Trophoblast cell (in vitro differentiated cells and primary cell): ENCODE results near the gene RNF166.

Source experiments
- DNase-seq, 2 donors: peaks; one replicate each; pipeline ENCODE4 v3.0.0-alpha.2; 2016
- H2AFZ ChIP-seq: 2 replicates; pipeline ENCODE4 v1.6.1; 2013; ENCODE audit warnings: low read length, moderate library complexity, mild to moderate bottlenecking; ENCODE audit not compliant: insufficient read depth, poor library complexity
- H2AK5ac ChIP-seq: 2 replicates; pipeline ENCODE4 v1.6.1; 2013; ENCODE audit warnings: mild to moderate bottlenecking, low read length
- H2BK120ac ChIP-seq: 2 replicates; pipeline ENCODE4 v1.6.1; 2013; ENCODE audit warnings: low read length, mild to moderate bottlenecking, moderate library complexity; ENCODE audit not compliant: insufficient read depth, poor library complexity
- H2BK12ac ChIP-seq: 2 replicates; pipeline ENCODE4 v1.6.1; 2013; ENCODE audit warnings: mild to moderate bottlenecking, low read length, moderate library complexity
- H2BK5ac ChIP-seq: 2 replicates; pipeline ENCODE4 v1.6.1; 2013; ENCODE audit warnings: low read length, low read depth, moderate library complexity, mild to moderate bottlenecking; ENCODE audit not compliant: poor library complexity
- H3K14ac ChIP-seq: 2 replicates; pipeline ENCODE4 v1.6.1; 2013; ENCODE audit warnings: mild to moderate bottlenecking, low read length
- H3K18ac ChIP-seq: 2 replicates; pipeline ENCODE4 v1.6.1; 2013; ENCODE audit warnings: mild to moderate bottlenecking, low read length
- H3K23ac ChIP-seq: 2 replicates; pipeline ENCODE4 v1.6.1; 2013; ENCODE audit warnings: low read length
- H3K27ac ChIP-seq: 2 replicates; pipeline ENCODE4 v1.5.1; 2013; ENCODE audit warnings: low read depth, mild to moderate bottlenecking, inconsistent platforms, low read length, moderate library complexity
- H3K27me3 ChIP-seq: 2 replicates; pipeline ENCODE4 v1.6.1; 2013; ENCODE audit warnings: inconsistent platforms, mild to moderate bottlenecking, low read length, moderate library complexity; ENCODE audit not compliant: insufficient read depth
- H3K36me3 ChIP-seq, 2 experiments: 1 replicate in 1 of 2; 2 replicates in 1 of 2; pipeline ENCODE4 v1.6.1; 2013; ENCODE audit warnings: low read length in 2 of 2, mild to moderate bottlenecking in 2 of 2, moderate library complexity in 1 of 2; ENCODE audit not compliant: insufficient read depth in 2 of 2, control insufficient read depth in 1 of 2
- H3K4ac ChIP-seq: 2 replicates; pipeline ENCODE4 v1.6.1; 2013; ENCODE audit warnings: low read depth, mild to moderate bottlenecking, low read length, moderate library complexity
- H3K4me1 ChIP-seq, 2 experiments: 1 replicate in 1 of 2; 2 replicates in 1 of 2; pipeline ENCODE4 v1.6.1; 2013; ENCODE audit warnings: low read length in 2 of 2, mild to moderate bottlenecking in 2 of 2, moderate library complexity in 1 of 2; ENCODE audit not compliant: insufficient read depth in 2 of 2, control insufficient read depth in 1 of 2
- H3K4me2 ChIP-seq: 2 replicates; pipeline ENCODE4 v1.6.1; 2013; ENCODE audit warnings: inconsistent platforms, mild to moderate bottlenecking, low read length, moderate library complexity
- H3K4me3 ChIP-seq: 2 replicates; pipeline ENCODE4 v1.5.1; 2013; ENCODE audit warnings: mild to moderate bottlenecking, low read depth, low read length, inconsistent platforms
- H3K79me1 ChIP-seq: one replicate; pipeline ENCODE4 v1.6.1; 2013; ENCODE audit warnings: low read length
- H3K79me2 ChIP-seq: 2 replicates; pipeline ENCODE4 v1.6.1; 2013; ENCODE audit warnings: low read length, mild to moderate bottlenecking; ENCODE audit not compliant: control insufficient read depth, insufficient read depth, poor library complexity
- H3K9ac ChIP-seq: 2 replicates; pipeline ENCODE4 v1.6.1; 2013; ENCODE audit warnings: mild to moderate bottlenecking, low read length
- H3K9me3 ChIP-seq: 2 replicates; pipeline ENCODE4 v1.6.1; 2013; ENCODE audit warnings: low read depth, mild to moderate bottlenecking, control low read depth, inconsistent platforms, low read length; ENCODE audit not compliant: insufficient read depth
- H4K12ac ChIP-seq: 2 replicates; pipeline ENCODE4 v1.6.1; 2013; ENCODE audit warnings: low read depth, mild to moderate bottlenecking, low read length, moderate library complexity
- H4K8ac ChIP-seq: 2 replicates; pipeline ENCODE4 v1.6.1; 2013; ENCODE audit warnings: low read depth, mild to moderate bottlenecking, low read length, moderate library complexity
- H4K91ac ChIP-seq: one replicate; pipeline ENCODE4 v1.6.1; 2013; ENCODE audit warnings: low read depth, mild to moderate bottlenecking, low read length, moderate library complexity
- WGBS: extraction: QIAGEN DNeasy Blood & Tissue Kit; methylation state at CpG from one replicate; pipeline ENCODE4 v1.1.7; 2013; ENCODE audit warnings: missing lambda C conversion rate; ENCODE audit not compliant: insufficient read length, insufficient coverage; ENCODE audit errors: extremely low coverage; 5-methylcytosine and 5-hydroxymethylcytosine counted together

Gene RNF166

DNA sequence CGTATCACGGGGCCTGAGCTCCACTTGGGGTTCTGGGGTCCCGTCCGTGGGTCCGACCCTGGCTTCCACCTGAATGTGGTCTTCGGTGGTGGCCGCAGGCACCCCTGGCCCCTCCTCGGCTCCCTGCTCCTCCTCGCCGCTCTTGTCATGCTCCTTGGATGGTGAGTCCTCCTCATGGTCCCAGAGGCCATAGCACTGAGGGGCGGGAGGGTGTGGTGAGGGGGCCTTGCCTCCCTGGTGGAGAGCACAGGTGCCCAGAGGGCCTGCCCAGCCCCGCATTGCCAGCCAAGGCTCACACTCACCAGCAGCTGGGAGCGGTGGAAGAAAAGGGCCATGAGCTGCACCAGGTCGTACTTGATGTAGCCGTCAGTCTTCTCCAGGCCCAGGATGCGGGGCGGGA lies 15.0 kb upstream of the RNF166 start:
- H3K4me1 ChIP-seq = no peaks in the 10 kb centered on the region

DNA sequence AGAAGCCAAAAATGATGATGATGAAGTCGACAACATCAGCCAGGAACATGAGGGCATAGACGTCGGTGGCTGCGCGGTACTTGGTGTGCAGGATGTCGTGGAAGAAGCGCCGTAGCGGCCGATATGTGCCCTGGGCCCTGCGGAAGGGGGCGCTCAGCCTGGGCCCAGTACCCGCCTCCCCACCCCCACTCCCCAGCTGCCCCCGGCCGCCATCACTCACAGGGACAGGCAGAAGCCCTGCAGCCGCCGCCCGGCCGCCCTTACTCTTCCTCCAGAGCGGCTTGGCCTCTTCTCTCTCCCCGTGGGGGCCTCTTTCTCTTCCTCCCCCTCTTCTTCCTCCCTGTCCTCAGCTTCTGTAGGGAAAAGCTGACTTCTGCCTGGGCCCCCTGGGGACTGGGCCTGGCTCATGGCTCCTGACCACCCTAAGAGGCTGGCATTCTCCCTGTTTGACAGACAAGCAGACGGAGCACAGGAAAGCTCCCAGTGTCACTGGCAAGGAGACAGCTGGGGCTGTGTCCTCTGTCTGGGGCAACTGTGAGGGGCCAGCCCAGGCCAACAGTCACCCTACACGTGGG lies 14.3 kb upstream of the RNF166 start:
- no peak overlapping the region for H3K27ac ChIP-seq
- no peak overlapping the region for H3K14ac ChIP-seq
- no peak overlapping the region for H3K9ac ChIP-seq
- no peak overlapping the region for H2BK120ac ChIP-seq
- H3K9me3 ChIP-seq = peaks cover 11% of the 10 kb centered on the region
- H3K4ac ChIP-seq = no peak overlapping the region
- H4K8ac ChIP-seq = no peak overlapping the region
- no peaks in the 10 kb centered on the region for H3K79me2 ChIP-seq
- no CpG with 5 or more reads among the region's 23 CpGs for WGBS
- no peak overlapping the region for H4K91ac ChIP-seq
- no peak overlapping the region for H2BK12ac ChIP-seq
- H3K4me2 ChIP-seq = no peak overlapping the region
- no peak overlapping the region for H3K4me3 ChIP-seq
- H2BK5ac ChIP-seq = no peak overlapping the region
- no peak overlapping the region for H3K23ac ChIP-seq
- H2AK5ac ChIP-seq = no peak overlapping the region
- H3K18ac ChIP-seq = no peak overlapping the region
- no peaks in the 10 kb centered on the region for H3K79me1 ChIP-seq
- no peak for DNase-seq
- H3K4me1 ChIP-seq = no peaks in the 10 kb centered on the region
- no peak overlapping the region for H4K12ac ChIP-seq
- H3K27me3 ChIP-seq = no peaks in the 10 kb centered on the region
- H3K36me3 ChIP-seq = peaks cover 93 to 94% of the 10 kb centered on the region in 2 experiments
- no peak overlapping the region for H2AFZ ChIP-seq

More for the DNA sequence above, 15.0 kb upstream of the RNF166 start:
- Histone ChIP-seq H3K9me3 (peaks cover 11% of the 10 kb centered on the region), H3K79me1 (no peaks in the 10 kb centered on the region), H4K91ac (no peak overlapping the region), H2BK12ac (no peak overlapping the region), H3K27me3 (no peaks in the 10 kb centered on the region), H2AFZ (no peak overlapping the region), H3K18ac (no peak overlapping the region), H3K79me2 (no peaks in the 10 kb centered on the region), H3K4ac (no peak overlapping the region), H3K14ac (no peak overlapping the region), H2BK5ac (no peak overlapping the region), H3K9ac (no peak overlapping the region), H2BK120ac (no peak overlapping the region), H3K4me2 (no peak overlapping the region), H4K12ac (no peak overlapping the region), H3K27ac (no peak overlapping the region), H3K23ac (no peak overlapping the region), H3K4me3 (no peak overlapping the region), H3K36me3 (peaks cover 93 to 94% of the 10 kb centered on the region in 2 experiments), H4K8ac (no peak overlapping the region), H2AK5ac (no peak overlapping the region)
- DNase-seq = no peak
- WGBS = no CpG with 5 or more reads among the region's 17 CpGs

DNA sequence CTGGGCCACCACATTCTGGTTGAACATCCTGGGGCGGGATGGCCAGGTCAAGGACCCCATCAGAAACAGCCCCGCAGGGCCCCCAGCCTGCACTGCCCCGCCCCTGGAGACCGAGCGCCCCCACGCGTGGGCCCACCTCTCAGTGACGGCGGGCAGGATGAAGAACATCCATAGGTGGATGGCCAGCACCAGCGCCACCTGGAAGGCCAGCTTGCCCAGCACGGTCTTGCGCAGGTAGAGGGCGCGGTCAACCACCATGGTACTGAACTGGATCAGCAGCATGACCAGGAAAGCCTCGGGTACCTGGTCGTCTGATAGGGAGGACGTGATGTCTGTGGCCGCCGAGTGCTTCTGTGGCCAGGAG lies 13.7 kb upstream of the RNF166 start:
- Histone ChIP-seq H4K12ac (no peak overlapping the region), H2AK5ac (no peak overlapping the region), H4K91ac (no peak overlapping the region), H3K4ac (no peak overlapping the region), H3K14ac (no peak overlapping the region), H3K27me3 (no peaks in the 10 kb centered on the region), H3K4me2 (no peak overlapping the region), H2BK5ac (no peak overlapping the region), H2BK12ac (no peak overlapping the region), H3K79me1 (no peaks in the 10 kb centered on the region), H3K9me3 (peaks cover 11% of the 10 kb centered on the region), H3K23ac (no peak overlapping the region), H4K8ac (no peak overlapping the region), H2BK120ac (no peak overlapping the region), H2AFZ (no peak overlapping the region), H3K4me1 (no peaks in the 10 kb centered on the region), H3K79me2 (no peaks in the 10 kb centered on the region), H3K4me3 (no peak overlapping the region), H3K36me3 (peaks cover 93 to 94% of the 10 kb centered on the region in 2 experiments), H3K27ac (no peak overlapping the region), H3K9ac (no peak overlapping the region), H3K18ac (no peak overlapping the region)
- WGBS = no CpG with 5 or more reads among the region's 19 CpGs
- DNase-seq = no peak

DNA sequence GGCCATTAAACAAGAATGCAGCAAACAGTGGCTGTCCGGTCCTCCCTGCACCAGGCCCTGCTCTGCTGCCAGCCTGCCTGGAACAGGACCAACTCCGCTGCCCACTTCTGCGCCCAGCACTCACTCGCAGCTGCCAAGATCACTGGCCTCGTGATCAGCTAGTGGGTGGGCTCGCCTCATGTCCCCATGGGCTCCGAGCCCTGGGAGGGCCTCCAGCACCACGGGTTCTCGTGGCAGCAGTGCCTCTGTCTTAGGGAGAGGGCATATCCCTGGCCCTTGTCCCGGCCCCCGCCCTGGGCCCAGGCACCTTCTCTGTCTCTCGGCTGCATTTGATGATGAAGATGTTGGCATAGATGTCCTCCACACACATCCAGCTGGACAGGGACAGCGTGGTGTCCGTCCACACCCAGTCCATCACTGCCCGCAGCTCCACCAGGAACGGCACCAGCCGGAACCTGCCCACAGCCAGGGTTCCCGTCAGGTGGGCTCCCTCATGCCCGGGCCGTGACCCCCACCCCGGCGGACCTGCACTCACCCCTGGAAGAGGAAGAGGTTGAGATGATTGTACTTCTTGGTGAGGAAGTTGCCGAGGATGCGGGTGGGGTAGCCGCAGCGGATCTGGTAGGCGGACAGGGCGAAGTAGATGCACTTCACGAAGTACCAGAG lies 13.2 kb upstream of the RNF166 start:
- Histone ChIP-seq H4K8ac (no peak overlapping the region), H3K18ac (no peak overlapping the region), H3K4me2 (no peak overlapping the region), H3K27ac (no peak overlapping the region), H3K4ac (no peak overlapping the region), H2AFZ (no peak overlapping the region), H3K9me3 (peaks cover 10% of the 10 kb centered on the region), H2BK12ac (no peak overlapping the region), H3K4me1 (no peaks in the 10 kb centered on the region), H3K79me2 (no peaks in the 10 kb centered on the region), H2BK5ac (no peak overlapping the region), H2BK120ac (no peak overlapping the region), H3K23ac (no peak overlapping the region), H3K36me3 (peaks cover 93 to 94% of the 10 kb centered on the region in 2 experiments), H3K4me3 (no peak overlapping the region), H3K27me3 (no peaks in the 10 kb centered on the region), H2AK5ac (no peak overlapping the region), H4K91ac (no peak overlapping the region), H4K12ac (no peak overlapping the region), H3K14ac (no peak overlapping the region), H3K9ac (no peak overlapping the region), H3K79me1 (no peaks in the 10 kb centered on the region)
- DNase-seq = no peak
- no CpG with 5 or more reads among the region's 29 CpGs for WGBS
